Measurements from ENCODE around the gene PRKCE.

GRCh38 chr2:46101557-46102220, 450.2 kb downstream of the PRKCE start:
- TF ChIP-seq, protein P1, sequence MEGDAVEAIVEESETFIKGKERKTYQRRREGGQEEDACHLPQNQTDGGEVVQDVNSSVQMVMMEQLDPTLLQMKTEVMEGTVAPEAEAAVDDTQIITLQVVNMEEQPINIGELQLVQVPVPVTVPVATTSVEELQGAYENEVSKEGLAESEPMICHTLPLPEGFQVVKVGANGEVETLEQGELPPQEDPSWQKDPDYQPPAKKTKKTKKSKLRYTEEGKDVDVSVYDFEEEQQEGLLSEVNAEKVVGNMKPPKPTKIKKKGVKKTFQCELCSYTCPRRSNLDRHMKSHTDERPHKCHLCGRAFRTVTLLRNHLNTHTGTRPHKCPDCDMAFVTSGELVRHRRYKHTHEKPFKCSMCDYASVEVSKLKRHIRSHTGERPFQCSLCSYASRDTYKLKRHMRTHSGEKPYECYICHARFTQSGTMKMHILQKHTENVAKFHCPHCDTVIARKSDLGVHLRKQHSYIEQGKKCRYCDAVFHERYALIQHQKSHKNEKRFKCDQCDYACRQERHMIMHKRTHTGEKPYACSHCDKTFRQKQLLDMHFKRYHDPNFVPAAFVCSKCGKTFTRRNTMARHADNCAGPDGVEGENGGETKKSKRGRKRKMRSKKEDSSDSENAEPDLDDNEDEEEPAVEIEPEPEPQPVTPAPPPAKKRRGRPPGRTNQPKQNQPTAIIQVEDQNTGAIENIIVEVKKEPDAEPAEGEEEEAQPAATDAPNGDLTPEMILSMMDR (IDR thresholded peaks at IDR 0.05): no peak
- TF ChIP-seq POLR2A (IDR thresholded peaks at IDR 0.05): no peak

All from body of pancreas (tissue), 4 donors.